ENCODE results near the gene PCED1B. TPM values are rescaled to one million over a fixed set of nuclear protein-coding genes. Genes with fewer than 3 reads are reported as not detected.

PCED1B gene
- total and polyA plus RNA-seq, 5 donors: 1.3 to 2.3 (median 1.3) TPM

GRCh38 chr12:47244835-47245234 is 165.4 kb downstream of the PCED1B start:
- H3K9me3 ChIP-seq (ENCODE audit: control insufficient read depth, low read length): no peaks in the 10 kb centered on the region
- whole genome bisulfite sequencing: 63% methylated on average over 2 of the region's 2 CpGs
- no peak overlapping the region for H3K4me3 ChIP-seq (ENCODE audit: low read length)
- no peaks in the 10 kb centered on the region for H3K27me3 ChIP-seq (ENCODE audit: control insufficient read depth, insufficient read depth)
- no peaks in the 10 kb centered on the region for H3K4me1 ChIP-seq (ENCODE audit: control insufficient read depth, insufficient read depth, low read length)
- no peak for ATAC-seq
- no peak overlapping the region for H3K27ac ChIP-seq (ENCODE audit: low read length)
- intact Hi-C loops (cut with DNase I): no loop called here
- no peak for DNase-seq

DNA sequence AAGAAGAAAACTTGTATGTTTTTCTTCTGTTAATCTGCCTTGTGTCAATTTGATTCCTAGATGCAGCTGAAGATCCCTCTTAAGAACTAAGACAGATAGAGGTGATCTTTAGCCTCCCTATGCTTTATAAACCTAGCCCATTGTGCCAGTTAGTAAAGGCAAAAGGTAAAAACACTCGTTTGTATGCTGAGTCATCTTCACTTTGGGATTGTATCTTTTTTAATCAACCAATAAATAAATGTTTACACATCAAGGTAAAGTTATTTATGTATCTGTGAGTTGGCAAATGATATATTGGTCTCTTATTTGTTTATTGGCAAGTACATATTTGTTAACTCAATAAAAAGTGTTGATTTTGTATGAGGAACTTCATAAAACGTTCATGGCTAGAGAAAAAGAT is 166.2 kb downstream of the PCED1B start:
- WGBS: 83% methylated on average over 2 of the region's 2 CpGs
- DNase-seq (no peak), ATAC-seq (no peak)
- Histone ChIP-seq H3K27ac (ENCODE audit: low read length) (no peak overlapping the region), H3K27me3 (ENCODE audit: control insufficient read depth, insufficient read depth) (no peaks in the 10 kb centered on the region), H3K4me1 (ENCODE audit: control insufficient read depth, insufficient read depth, low read length) (no peaks in the 10 kb centered on the region), H3K9me3 (ENCODE audit: control insufficient read depth, low read length) (no peaks in the 10 kb centered on the region), H3K4me3 (ENCODE audit: low read length) (no peak overlapping the region)
- intact Hi-C loops (cut with DNase I): no loop called here

GRCh38 chr12:47247418-47247817 is 168.0 kb downstream of the PCED1B start:
- intact Hi-C loops (cut with DNase I): no loop called here
- Histone ChIP-seq H3K9me3 (ENCODE audit: control insufficient read depth, low read length) (no peaks in the 10 kb centered on the region), H3K27me3 (ENCODE audit: control insufficient read depth, insufficient read depth) (no peaks in the 10 kb centered on the region), H3K27ac (ENCODE audit: low read length) (no peak overlapping the region), H3K4me3 (ENCODE audit: low read length) (no peak overlapping the region), H3K4me1 (ENCODE audit: control insufficient read depth, insufficient read depth, low read length) (no peaks in the 10 kb centered on the region)
- 56% methylated on average over 1 of the region's 1 CpG for whole genome bisulfite sequencing
- DNase-seq: no peak
- no peak for ATAC-seq

- 71% methylated on average over 4 of the region's 4 CpGs for WGBS
Measured at GRCh38 chr12:47249082-47249481, 169.7 kb downstream of the PCED1B start.

GRCh38 chr12:47249719-47250357 is 170.4 kb downstream of the PCED1B start:
- Histone ChIP-seq H3K9me3 (ENCODE audit: control insufficient read depth, low read length) (no peaks in the 10 kb centered on the region), H3K4me1 (ENCODE audit: control insufficient read depth, insufficient read depth, low read length) (no peaks in the 10 kb centered on the region), H3K27ac (ENCODE audit: low read length) (no peak overlapping the region), H3K27me3 (ENCODE audit: control insufficient read depth, insufficient read depth) (no peaks in the 10 kb centered on the region), H3K4me3 (ENCODE audit: low read length) (no peak overlapping the region)
- DNase-seq (peak in 1 of 3 donors; percentile 40), ATAC-seq (peak; percentile 31 to 97)
- intact Hi-C loops (cut with DNase I): no loop called here
- 55% methylated on average over 7 of the region's 7 CpGs for WGBS

More at GRCh38 chr12:47249082-47249481, 169.7 kb downstream of the PCED1B start:
- Histone ChIP-seq H3K4me3 (ENCODE audit: low read length) (no peak overlapping the region), H3K27me3 (ENCODE audit: control insufficient read depth, insufficient read depth) (no peaks in the 10 kb centered on the region), H3K9me3 (ENCODE audit: control insufficient read depth, low read length) (no peaks in the 10 kb centered on the region), H3K4me1 (ENCODE audit: control insufficient read depth, insufficient read depth, low read length) (no peaks in the 10 kb centered on the region), H3K27ac (ENCODE audit: low read length) (no peak overlapping the region)
- ATAC-seq (peak in 1 of 2 donors; percentile 23), DNase-seq (no peak)
- intact Hi-C loops (cut with DNase I): no loop called here

GRCh38 chr12:47251919-47252318 is 172.5 kb downstream of the PCED1B start:
- H3K4me3 ChIP-seq (ENCODE audit: low read length): no peak overlapping the region
- ATAC-seq: no peak

DNA sequence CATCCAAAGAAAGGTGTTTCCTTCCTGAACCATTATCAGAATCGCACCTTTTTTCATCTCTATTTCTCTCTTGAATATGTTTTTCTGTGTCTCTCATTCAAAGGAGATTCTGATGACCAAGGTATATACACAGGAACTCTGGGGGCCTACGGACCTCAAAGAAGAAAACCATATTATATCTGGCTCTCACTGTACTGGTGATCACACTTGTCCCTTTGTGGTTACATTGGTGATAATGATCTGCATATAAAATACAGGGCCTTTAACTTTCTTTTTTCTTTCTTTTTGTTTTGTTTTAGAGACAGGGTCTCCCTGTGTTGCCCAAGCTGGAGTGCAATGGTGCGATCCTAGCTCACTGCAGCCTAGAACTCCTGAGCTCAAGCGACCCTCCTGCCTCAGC is 185.5 kb downstream of the PCED1B start:
- H3K9me3 ChIP-seq (ENCODE audit: control insufficient read depth, low read length): no peaks in the 10 kb centered on the region
- intact Hi-C loops (cut with DNase I): no loop called here
- H3K27me3 ChIP-seq (ENCODE audit: control insufficient read depth, insufficient read depth): no peaks in the 10 kb centered on the region
- DNase-seq: no peak
- WGBS: 87% methylated on average over 4 of the region's 4 CpGs
- H3K27ac ChIP-seq (ENCODE audit: low read length): no peak overlapping the region
- no peak overlapping the region for H3K4me3 ChIP-seq (ENCODE audit: low read length)
- no peaks in the 10 kb centered on the region for H3K4me1 ChIP-seq (ENCODE audit: control insufficient read depth, insufficient read depth, low read length)
- no peak for ATAC-seq

More at GRCh38 chr12:47251919-47252318, 172.5 kb downstream of the PCED1B start:
- WGBS: 92% methylated on average over 3 of the region's 3 CpGs
- intact Hi-C loops (cut with DNase I): no loop called here
- no peak for DNase-seq
- H3K4me1 ChIP-seq (ENCODE audit: control insufficient read depth, insufficient read depth, low read length): no peaks in the 10 kb centered on the region
- no peaks in the 10 kb centered on the region for H3K9me3 ChIP-seq (ENCODE audit: control insufficient read depth, low read length)
- H3K27ac ChIP-seq (ENCODE audit: low read length): no peak overlapping the region
- H3K27me3 ChIP-seq (ENCODE audit: control insufficient read depth, insufficient read depth): no peaks in the 10 kb centered on the region

DNA sequence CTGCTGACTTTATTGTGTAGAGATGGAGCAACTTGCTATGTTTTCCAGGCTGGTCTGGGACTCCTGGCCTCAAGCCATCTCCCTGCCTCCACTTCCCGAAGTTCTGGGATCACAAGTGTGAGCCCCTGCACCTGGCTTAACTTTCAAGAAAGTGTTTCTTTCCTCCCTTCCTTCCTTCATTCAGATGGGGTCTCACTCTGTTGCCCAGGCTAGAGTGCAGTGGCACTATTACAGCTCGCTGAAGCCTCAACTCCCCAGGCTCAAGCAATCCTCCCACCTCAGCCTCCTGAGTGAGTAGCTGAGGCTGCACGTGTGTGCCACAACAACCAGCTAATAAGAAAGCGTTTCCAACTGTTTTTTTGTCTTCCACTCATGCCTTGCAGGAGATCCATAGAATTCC is 186.0 kb downstream of the PCED1B start:
- Histone ChIP-seq H3K4me3 (ENCODE audit: low read length) (no peak overlapping the region), H3K27ac (ENCODE audit: low read length) (no peak overlapping the region), H3K27me3 (ENCODE audit: control insufficient read depth, insufficient read depth) (no peaks in the 10 kb centered on the region), H3K4me1 (ENCODE audit: control insufficient read depth, insufficient read depth, low read length) (no peaks in the 10 kb centered on the region), H3K9me3 (ENCODE audit: control insufficient read depth, low read length) (no peaks in the 10 kb centered on the region)
- 92% methylated on average over 4 of the region's 4 CpGs for WGBS
- DNase-seq: no peak
- intact Hi-C loops (cut with DNase I): no loop called here
- ATAC-seq: no peak

DNA sequence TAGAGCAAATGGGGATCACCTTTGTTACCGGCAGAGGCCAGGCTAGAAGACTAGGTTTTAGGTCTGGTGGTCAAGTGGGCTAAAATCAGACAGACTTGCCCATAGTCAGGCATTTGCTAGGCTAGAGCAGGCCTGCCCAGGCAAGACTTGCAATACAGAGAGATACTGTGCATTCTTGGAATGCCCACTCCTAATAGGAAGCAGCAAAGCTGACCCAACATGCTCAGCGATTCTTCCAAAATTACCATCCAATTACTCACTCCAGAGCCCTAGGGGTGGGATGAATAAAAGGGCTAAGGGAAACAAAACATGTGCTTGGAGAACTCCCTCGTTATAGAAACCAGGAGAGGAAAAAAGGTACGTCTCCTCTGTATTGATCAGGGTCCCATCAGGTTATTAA is 188.2 kb downstream of the PCED1B start:
- peaks cover 2% of the 10 kb centered on the region for H3K4me1 ChIP-seq (ENCODE audit: control insufficient read depth, insufficient read depth, low read length)
- DNase-seq (no peak), ATAC-seq (no peak)
- H3K27ac ChIP-seq (ENCODE audit: low read length): no peak overlapping the region
- intact Hi-C loops (cut with DNase I): no loop called here
- 91% methylated on average over 4 of the region's 4 CpGs for WGBS
- no peaks in the 10 kb centered on the region for H3K27me3 ChIP-seq (ENCODE audit: control insufficient read depth, insufficient read depth)
- H3K9me3 ChIP-seq (ENCODE audit: control insufficient read depth, low read length): no peaks in the 10 kb centered on the region
- no peak overlapping the region for H3K4me3 ChIP-seq (ENCODE audit: low read length)

GRCh38 chr12:47268501-47269454 is 189.4 kb downstream of the PCED1B start:
- Histone ChIP-seq H3K4me1 (ENCODE audit: control insufficient read depth, insufficient read depth, low read length) (peaks cover 2% of the 10 kb centered on the region), H3K9me3 (ENCODE audit: control insufficient read depth, low read length) (no peaks in the 10 kb centered on the region), H3K27me3 (ENCODE audit: control insufficient read depth, insufficient read depth) (no peaks in the 10 kb centered on the region), H3K4me3 (ENCODE audit: low read length) (no peak overlapping the region), H3K27ac (ENCODE audit: low read length) (no peak overlapping the region)
- ATAC-seq (peak in 1 of 2 donors; percentile 14), DNase-seq (no peak)
- 89% methylated on average over 13 of the region's 13 CpGs for WGBS
- intact Hi-C loops (cut with DNase I): no loop called here

DNA sequence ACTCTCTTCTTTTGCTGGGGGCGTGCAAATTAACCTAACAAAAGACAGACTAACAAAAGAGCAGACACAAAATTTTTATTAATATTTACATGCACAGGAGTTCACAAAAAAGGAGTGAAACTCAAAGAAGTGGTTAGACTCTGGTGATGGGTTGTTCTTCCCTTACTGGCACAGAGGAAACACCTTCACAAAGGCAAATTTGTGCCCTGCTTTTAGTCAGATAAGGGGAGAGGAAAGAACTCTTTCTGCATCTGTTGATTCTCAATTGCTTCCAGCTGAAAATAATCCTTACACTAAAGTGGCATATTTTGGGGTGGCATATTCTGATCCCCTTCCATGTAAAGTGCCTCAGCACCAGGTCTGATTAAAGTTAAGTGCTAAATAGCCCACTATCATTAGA is 190.5 kb downstream of the PCED1B start:
- no peak overlapping the region for H3K27ac ChIP-seq (ENCODE audit: low read length)
- ATAC-seq: no peak
- no peaks in the 10 kb centered on the region for H3K9me3 ChIP-seq (ENCODE audit: control insufficient read depth, low read length)
- DNase-seq: no peak
- H3K27me3 ChIP-seq (ENCODE audit: control insufficient read depth, insufficient read depth): no peaks in the 10 kb centered on the region
- WGBS: 91% methylated on average over 1 of the region's 1 CpG
- peaks cover 2% of the 10 kb centered on the region for H3K4me1 ChIP-seq (ENCODE audit: control insufficient read depth, insufficient read depth, low read length)
- no peak overlapping the region for H3K4me3 ChIP-seq (ENCODE audit: low read length)
- intact Hi-C loops (cut with DNase I): no loop called here

Data from right cardiac atrium (tissue), 5 donors.